IMR-90 (cell line): ENCODE measurements around the gene TRAPPC5.

Experiments
- BHLHE40 ChIP-seq: fragments of 150-350 bp; IDR thresholded peaks from 2 replicates; pipeline ENCODE4 v1.6.1; 2016; ENCODE audit warnings: mild to moderate bottlenecking, low read depth, low read length
- CEBPB ChIP-seq: IDR thresholded peaks from 2 replicates; pipeline ENCODE4 v1.6.1; 2012; ENCODE audit warnings: low read depth, low read length, improper control_type of control experiment
- CHD1 ChIP-seq: IDR thresholded peaks from 2 replicates; pipeline ENCODE4 v1.6.1; 2012; ENCODE audit warnings: low read depth, low read length, improper control_type of control experiment
- MAFK ChIP-seq: IDR thresholded peaks from 2 replicates; pipeline ENCODE4 v1.6.1; 2012; ENCODE audit warnings: low read depth, low read length, improper control_type of control experiment
- MXI1 ChIP-seq: IDR thresholded peaks from 2 replicates; pipeline ENCODE4 v1.6.1; 2012; ENCODE audit warnings: low read depth, mild to moderate bottlenecking, low read length, moderate library complexity, borderline replicate concordance
- NFE2L2 ChIP-seq: fragments of 150-350 bp; IDR thresholded peaks from 2 replicates; pipeline ENCODE4 v1.6.1; 2016; ENCODE audit warnings: low read depth, mild to moderate bottlenecking, low read length
- POLR2A ChIP-seq: IDR thresholded peaks from 2 replicates; pipeline ENCODE4 v1.6.1; 2012; ENCODE audit warnings: mild to moderate bottlenecking, low read depth, low read length
- RAD21 ChIP-seq: IDR thresholded peaks from 2 replicates; pipeline ENCODE4 v1.6.1; 2012; ENCODE audit warnings: low read length, improper control_type of control experiment
- RCOR1 ChIP-seq: IDR thresholded peaks from 2 replicates; pipeline ENCODE4 v1.6.1; 2012; ENCODE audit warnings: mild to moderate bottlenecking, low read length, improper control_type of control experiment; ENCODE audit not compliant: insufficient replicate concordance
- RFX5 ChIP-seq: IDR thresholded peaks from 2 replicates; pipeline ENCODE4 v1.8.0; 2012; ENCODE audit warnings: low read depth, mild to moderate bottlenecking, low read length, moderate library complexity
- SMC3 ChIP-seq: fragments of 150-350 bp; IDR thresholded peaks from 2 replicates; pipeline ENCODE4 v1.6.1; 2016; ENCODE audit warnings: low read depth, mild to moderate bottlenecking, antibody characterized with exemption, low read length, moderate library complexity
- TF ChIP-seq, protein P1 (sequence below): conservative IDR thresholded peaks from 2 replicates; pipeline ENCODE4 v1.5.1; 2012; ENCODE audit warnings: mild to moderate bottlenecking, low read depth, low read length, improper control_type of control experiment
- TF ChIP-seq, protein P2 (sequence below): fragments of 150-350 bp; IDR thresholded peaks from 2 replicates; pipeline ENCODE4 v1.6.1; 2017; ENCODE audit warnings: mild to moderate bottlenecking, antibody characterized with exemption, low read length, low read depth

DNA sequence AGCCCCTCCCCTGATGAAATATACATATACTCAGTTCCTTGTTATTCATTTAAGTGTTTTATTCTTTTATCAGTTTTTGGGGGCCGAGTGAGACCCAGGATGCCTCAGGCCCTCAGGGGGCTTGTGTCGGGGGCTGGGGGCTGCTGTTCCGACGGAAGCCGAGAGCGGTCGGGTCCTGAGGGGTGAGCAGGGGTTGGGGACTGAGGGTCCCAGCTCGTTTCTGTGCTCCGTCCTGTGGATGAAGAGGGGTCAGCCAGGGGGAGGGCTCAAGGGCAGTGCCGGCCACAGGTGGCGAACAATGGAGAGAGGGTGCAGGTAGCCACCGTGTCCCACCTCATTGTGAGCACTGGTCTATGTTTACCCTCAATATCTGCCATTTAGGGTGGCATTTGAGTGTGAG, 49.1 kb upstream of the TRAPPC5 start:
- TF ChIP-seq, protein P1, sequence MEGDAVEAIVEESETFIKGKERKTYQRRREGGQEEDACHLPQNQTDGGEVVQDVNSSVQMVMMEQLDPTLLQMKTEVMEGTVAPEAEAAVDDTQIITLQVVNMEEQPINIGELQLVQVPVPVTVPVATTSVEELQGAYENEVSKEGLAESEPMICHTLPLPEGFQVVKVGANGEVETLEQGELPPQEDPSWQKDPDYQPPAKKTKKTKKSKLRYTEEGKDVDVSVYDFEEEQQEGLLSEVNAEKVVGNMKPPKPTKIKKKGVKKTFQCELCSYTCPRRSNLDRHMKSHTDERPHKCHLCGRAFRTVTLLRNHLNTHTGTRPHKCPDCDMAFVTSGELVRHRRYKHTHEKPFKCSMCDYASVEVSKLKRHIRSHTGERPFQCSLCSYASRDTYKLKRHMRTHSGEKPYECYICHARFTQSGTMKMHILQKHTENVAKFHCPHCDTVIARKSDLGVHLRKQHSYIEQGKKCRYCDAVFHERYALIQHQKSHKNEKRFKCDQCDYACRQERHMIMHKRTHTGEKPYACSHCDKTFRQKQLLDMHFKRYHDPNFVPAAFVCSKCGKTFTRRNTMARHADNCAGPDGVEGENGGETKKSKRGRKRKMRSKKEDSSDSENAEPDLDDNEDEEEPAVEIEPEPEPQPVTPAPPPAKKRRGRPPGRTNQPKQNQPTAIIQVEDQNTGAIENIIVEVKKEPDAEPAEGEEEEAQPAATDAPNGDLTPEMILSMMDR: no peak
- TF ChIP-seq POLR2A (no peak), CEBPB (no peak), SMC3 (no peak), BHLHE40 (no peak), RAD21 (no peak), RFX5 (no peak), CHD1 (no peak), NFE2L2 (no peak), MXI1 (no peak), MAFK (no peak), RCOR1 (no peak)
- TF ChIP-seq, protein P2, sequence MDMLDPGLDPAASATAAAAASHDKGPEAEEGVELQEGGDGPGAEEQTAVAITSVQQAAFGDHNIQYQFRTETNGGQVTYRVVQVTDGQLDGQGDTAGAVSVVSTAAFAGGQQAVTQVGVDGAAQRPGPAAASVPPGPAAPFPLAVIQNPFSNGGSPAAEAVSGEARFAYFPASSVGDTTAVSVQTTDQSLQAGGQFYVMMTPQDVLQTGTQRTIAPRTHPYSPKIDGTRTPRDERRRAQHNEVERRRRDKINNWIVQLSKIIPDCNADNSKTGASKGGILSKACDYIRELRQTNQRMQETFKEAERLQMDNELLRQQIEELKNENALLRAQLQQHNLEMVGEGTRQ: no peak
